Activated CD4-positive, alpha-beta memory T cell treated with anti-CD3 and anti-CD28 coated beads, Interleukin-2, amount 10 ng/mL, durations not matched to agents 7 days and 5 days (primary cell): Measurements from ENCODE around the gene CDK10. TPM values are rescaled to one million over a fixed set of nuclear protein-coding genes. Genes with fewer than 3 reads are reported as not detected.
A peak's percentile ranks its signal among the peaks of the same experiment; 100 is the strongest.
"Not testable (repeated sequence)": the region's sequence is repeated elsewhere in the genome, so short reads cannot be mapped to it uniquely, and the experiment has no call there.

Experiments
- CTCF ChIA-PET: fragments of 350-600 bp; sonication (Branson Sonifier 250); formaldehyde crosslinking; loops from one replicate; lab custom pipeline; 2021; ENCODE audit warnings: antibody characterized with exemption, inconsistent platforms; lab: Charles Lee
- POLR2A ChIA-PET: fragments of 350-600 bp; sonication (Branson Sonifier 250); formaldehyde crosslinking; loops from one replicate; lab custom pipeline; 2021; ENCODE audit warnings: antibody characterized with exemption; lab: Charles Lee
- DNase-seq: peaks from one replicate; pipeline ENCODE4 v3.0.0-alpha.2; 2020
- H3K27ac Mint-ChIP-seq: one replicate; pipeline ENCODE4 v1.8.0; 2021; ENCODE audit warnings: mild to moderate bottlenecking, mixed read lengths
- H3K27me3 Mint-ChIP-seq: one replicate; pipeline ENCODE4 v1.8.0; 2021; ENCODE audit warnings: mixed read lengths
- H3K36me3 Mint-ChIP-seq: one replicate; pipeline ENCODE4 v1.8.0; 2021; ENCODE audit warnings: low read depth, mixed read lengths
- H3K4me1 Mint-ChIP-seq: one replicate; pipeline ENCODE4 v1.8.0; 2021; ENCODE audit warnings: mixed read lengths
- H3K4me3 Mint-ChIP-seq: one replicate; pipeline ENCODE4 v1.8.0; 2021; ENCODE audit warnings: mild to moderate bottlenecking, mixed read lengths
- H3K9me3 Mint-ChIP-seq: one replicate; pipeline ENCODE4 v1.8.0; 2021; ENCODE audit warnings: mixed read lengths
- total RNA-seq, 2 experiments: library from RNA; stranded (reverse); gene quantifications; one replicate each; pipeline ENCODE4 v1.2.3, GENCODE V29; 2021

Gene CDK10
- total RNA-seq, 2 experiments from 2014 or later = 73.2 to 74.0 TPM

- H3K27me3 Mint-ChIP-seq = no peaks in the 10 kb centered on the region
- H3K27ac Mint-ChIP-seq = no peak overlapping the region
- H3K9me3 Mint-ChIP-seq = no peaks in the 10 kb centered on the region
- peaks cover 30% of the 10 kb centered on the region for H3K4me1 Mint-ChIP-seq
- no peak for DNase-seq
- peaks cover 15% of the 10 kb centered on the region for H3K36me3 Mint-ChIP-seq
- ChIA-PET CTCF (interaction anchor here (0.6 kb wide), 1 partner anchor 177 kb away, joined by 3 read pairs; no protein-coding TSS in a partner anchor), POLR2A (no interaction called here)
- H3K4me3 Mint-ChIP-seq = no peak overlapping the region
Measured at GRCh38 chr16:89691986-89692569, 5.6 kb downstream of the CDK10 start.

- no peak for DNase-seq
- CTCF ChIA-PET = no interaction called here
- Mint-ChIP-seq H3K27me3 (no peaks in the 10 kb centered on the region), H3K27ac (no peak overlapping the region), H3K4me1 (peaks cover 21% of the 10 kb centered on the region), H3K4me3 (no peak overlapping the region), H3K36me3 (peaks cover 11% of the 10 kb centered on the region), H3K9me3 (no peaks in the 10 kb centered on the region)
- POLR2A ChIA-PET = no interaction called here
Measured at GRCh38 chr16:89693289-89693731, 6.8 kb downstream of the CDK10 start.

GRCh38 chr16:89693931-89694783, 7.7 kb downstream of the CDK10 start:
- DNase-seq = no peak
- Mint-ChIP-seq H3K27ac (no peak overlapping the region), H3K36me3 (peaks cover 11% of the 10 kb centered on the region), H3K4me1 (peaks cover 20% of the 10 kb centered on the region), H3K27me3 (no peaks in the 10 kb centered on the region), H3K9me3 (no peaks in the 10 kb centered on the region), H3K4me3 (no peak overlapping the region)
- ChIA-PET CTCF (no interaction called here), POLR2A (no interaction called here)

GRCh38 chr16:89694784-89695085, 8.2 kb downstream of the CDK10 start:
- ChIA-PET CTCF (interaction anchor here (2.1 kb wide), 1 partner anchor 8 kb away, joined by 5 read pairs; the partner anchor contains the start of gene CDK10), POLR2A (interaction anchor here (1.9 kb wide), 1 partner anchor 178 kb away, joined by 5 read pairs; the partner anchor contains the start of gene TCF25)
- not testable (repeated sequence) for H3K9me3 Mint-ChIP-seq, DNase-seq, H3K4me3 Mint-ChIP-seq, H3K27me3 Mint-ChIP-seq, H3K27ac Mint-ChIP-seq
- H3K36me3 Mint-ChIP-seq = peaks cover 11% of the 10 kb centered on the region
- peaks cover 22% of the 10 kb centered on the region for H3K4me1 Mint-ChIP-seq

GRCh38 chr16:89695086-89695874, 8.8 kb downstream of the CDK10 start:
- peaks cover 6% of the 10 kb centered on the region for H3K36me3 Mint-ChIP-seq
- no peaks in the 10 kb centered on the region for H3K9me3 Mint-ChIP-seq
- H3K27me3 Mint-ChIP-seq = no peaks in the 10 kb centered on the region
- POLR2A ChIA-PET = interaction anchor here (1.1 to 7.3 kb wide), 3 partner anchors 9 to 178 kb away, joined by 4 to 36 read pairs (median 5); partner anchors contain the start of genes CDK10 and TCF25
- no peak overlapping the region for H3K4me3 Mint-ChIP-seq
- DNase-seq = no peak
- no peak overlapping the region for H3K27ac Mint-ChIP-seq
- CTCF ChIA-PET = interaction anchor here (2.1 kb wide), 1 partner anchor 8 kb away, joined by 5 read pairs; the partner anchor contains the start of gene CDK10
- H3K4me1 Mint-ChIP-seq = peaks cover 27% of the 10 kb centered on the region

- H3K4me3 Mint-ChIP-seq = no peak overlapping the region
- H3K36me3 Mint-ChIP-seq = peaks cover 5% of the 10 kb centered on the region
- CTCF ChIA-PET = interaction anchor here (1.4 to 2.1 kb wide), 2 partner anchors 9 to 10 kb away, joined by 5 to 6 read pairs; partner anchors contain the start of gene CDK10
- no peaks in the 10 kb centered on the region for H3K27me3 Mint-ChIP-seq
- POLR2A ChIA-PET = interaction anchor here (1.1 to 7.3 kb wide), 3 partner anchors 9 to 177 kb away, joined by 4 to 36 read pairs (median 5); partner anchors contain the start of genes CDK10 and TCF25
- peaks cover 32% of the 10 kb centered on the region for H3K4me1 Mint-ChIP-seq
- DNase-seq = no peak
- H3K9me3 Mint-ChIP-seq = no peaks in the 10 kb centered on the region
- no peak overlapping the region for H3K27ac Mint-ChIP-seq
Measured at GRCh38 chr16:89695875-89696669, 9.6 kb downstream of the CDK10 start.

GRCh38 chr16:89696670-89697128, 10.2 kb downstream of the CDK10 start:
- no peak overlapping the region for H3K27ac Mint-ChIP-seq
- POLR2A ChIA-PET = interaction anchor here (1.1 to 7.3 kb wide), 3 partner anchors 10 to 176 kb away, joined by 4 to 36 read pairs (median 5); partner anchors contain the start of genes CDK10 and TCF25

GRCh38 chr16:89697161-89697615, 10.7 kb downstream of the CDK10 start:
- H3K27ac Mint-ChIP-seq = no peak overlapping the region
- POLR2A ChIA-PET = interaction anchor here (2.0 to 7.3 kb wide), 2 partner anchors 10 to 40 kb away, joined by 5 to 36 read pairs; partner anchors contain the start of genes CDK10, CHMP1A and SPATA33

More at GRCh38 chr16:89696670-89697128, 10.2 kb downstream of the CDK10 start:
- Mint-ChIP-seq H3K36me3 (peaks cover 5% of the 10 kb centered on the region), H3K4me3 (no peak overlapping the region), H3K4me1 (peaks cover 32% of the 10 kb centered on the region), H3K9me3 (no peaks in the 10 kb centered on the region), H3K27me3 (no peaks in the 10 kb centered on the region)
- CTCF ChIA-PET = interaction anchor here (1.4 to 2.1 kb wide), 2 partner anchors 9 to 10 kb away, joined by 5 to 6 read pairs; partner anchors contain the start of gene CDK10
- DNase-seq = peak; percentile 61

GRCh38 chr16:89697616-89698331, 11.3 kb downstream of the CDK10 start:
- Mint-ChIP-seq H3K27ac (no peak overlapping the region), H3K36me3 (peaks cover 5% of the 10 kb centered on the region), H3K4me3 (no peak overlapping the region), H3K9me3 (no peaks in the 10 kb centered on the region), H3K27me3 (no peaks in the 10 kb centered on the region), H3K4me1 (peaks cover 39% of the 10 kb centered on the region)
- ChIA-PET CTCF (interaction anchor here (0.9 to 4.7 kb wide), 3 partner anchors 63 to 164 kb away, joined by 3 to 72 read pairs (median 5); no protein-coding TSS in a partner anchor), POLR2A (interaction anchor here (0.6 to 7.3 kb wide), 5 partner anchors 11 to 321 kb away, joined by 3 to 36 read pairs (median 4); partner anchors contain the start of genes CDK10, CHMP1A, FANCA and SPATA33)
- DNase-seq = no peak

More at GRCh38 chr16:89697161-89697615, 10.7 kb downstream of the CDK10 start:
- CTCF ChIA-PET = interaction anchor here (0.9 to 4.7 kb wide), 3 partner anchors 8 to 165 kb away, joined by 5 to 72 read pairs (median 6); no protein-coding TSS in a partner anchor
- no peaks in the 10 kb centered on the region for H3K9me3 Mint-ChIP-seq
- no peak for DNase-seq
- H3K4me3 Mint-ChIP-seq = no peak overlapping the region
- H3K4me1 Mint-ChIP-seq = peaks cover 34% of the 10 kb centered on the region
- H3K27me3 Mint-ChIP-seq = no peaks in the 10 kb centered on the region
- H3K36me3 Mint-ChIP-seq = peaks cover 5% of the 10 kb centered on the region

GRCh38 chr16:89698717-89699116, 12.2 kb downstream of the CDK10 start:
- peaks cover 39% of the 10 kb centered on the region for H3K4me1 Mint-ChIP-seq
- not testable (repeated sequence) for H3K4me3 Mint-ChIP-seq, H3K27me3 Mint-ChIP-seq, H3K9me3 Mint-ChIP-seq, H3K36me3 Mint-ChIP-seq, DNase-seq, H3K27ac Mint-ChIP-seq
- ChIA-PET CTCF (interaction anchor here (1.7 to 4.7 kb wide), 7 partner anchors 25 to 211 kb away, joined by 3 to 72 read pairs (median 18); no protein-coding TSS in a partner anchor), POLR2A (interaction anchor here (0.6 to 7.3 kb wide), 7 partner anchors 12 to 320 kb away, joined by 3 to 36 read pairs (median 5); partner anchors contain the start of genes CDK10, CHMP1A, FANCA and SPATA33)
